Dedifferentiated amniotic fluid mesenchymal stem cell (primary cell): ENCODE measurements around the gene SLC37A3.
A peak's percentile ranks its signal among the peaks of the same experiment; 100 is the strongest.

Experiments
- DNase-seq: peaks from one replicate; pipeline ENCODE4 v3.0.0-alpha.2; 2016; ENCODE audit errors: extremely low spot score

Gene SLC37A3

DNA sequence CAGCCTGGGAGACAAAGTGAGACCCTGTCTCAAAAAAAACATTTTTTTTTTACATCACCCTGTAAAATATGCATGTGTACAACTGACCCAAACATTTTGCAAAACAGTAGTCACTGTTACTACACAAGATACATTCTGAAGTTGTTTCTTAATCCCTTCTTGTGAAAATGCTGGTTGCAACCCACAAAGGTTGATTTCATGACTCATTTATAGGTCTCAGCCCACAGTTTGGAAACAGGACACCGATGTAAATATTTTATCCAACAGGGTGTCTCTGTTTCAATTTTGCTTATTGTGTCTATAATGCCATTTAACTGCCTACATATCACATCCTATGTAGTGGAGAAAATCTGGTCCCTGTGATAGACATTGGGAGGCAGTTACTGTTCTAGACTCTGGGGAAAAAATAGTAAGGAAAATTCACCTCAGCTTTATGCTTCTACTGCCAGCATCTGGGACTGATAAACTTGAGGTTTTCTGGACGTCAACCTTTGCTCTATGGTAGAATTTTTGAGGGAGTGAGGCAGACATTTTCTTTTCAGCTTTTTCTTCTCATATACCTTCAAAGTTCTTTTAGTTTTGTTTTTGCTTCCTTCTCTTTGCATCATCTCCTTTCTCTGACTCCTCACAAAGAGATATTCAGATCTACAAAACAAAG lies 4.0 kb upstream of the SLC37A3 start:
- peak; percentile 47 for DNase-seq

GRCh38 chr7:140400381-140400780 lies 2.1 kb upstream of the SLC37A3 start:
- no peak for DNase-seq

DNA sequence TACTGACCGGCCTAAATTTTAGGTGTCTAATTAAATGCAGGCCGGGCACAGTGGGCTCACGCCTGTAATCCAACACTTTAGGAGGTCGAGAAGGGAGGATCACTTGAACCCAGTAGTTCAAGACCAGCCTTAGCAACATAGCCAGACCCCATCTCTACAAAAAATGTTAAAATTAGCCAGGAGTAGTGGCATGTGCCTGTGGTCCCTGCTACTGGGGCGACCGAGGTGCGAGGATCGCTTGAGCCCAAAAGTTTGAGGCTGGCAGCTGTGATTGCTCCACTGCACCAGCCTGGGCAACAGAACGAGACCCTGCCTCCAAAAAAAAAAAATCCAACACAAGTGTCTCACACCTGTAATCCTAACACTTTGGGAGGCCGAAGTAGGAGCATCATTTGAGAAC lies 491 bp upstream of the SLC37A3 start:
- no peak for DNase-seq

DNA sequence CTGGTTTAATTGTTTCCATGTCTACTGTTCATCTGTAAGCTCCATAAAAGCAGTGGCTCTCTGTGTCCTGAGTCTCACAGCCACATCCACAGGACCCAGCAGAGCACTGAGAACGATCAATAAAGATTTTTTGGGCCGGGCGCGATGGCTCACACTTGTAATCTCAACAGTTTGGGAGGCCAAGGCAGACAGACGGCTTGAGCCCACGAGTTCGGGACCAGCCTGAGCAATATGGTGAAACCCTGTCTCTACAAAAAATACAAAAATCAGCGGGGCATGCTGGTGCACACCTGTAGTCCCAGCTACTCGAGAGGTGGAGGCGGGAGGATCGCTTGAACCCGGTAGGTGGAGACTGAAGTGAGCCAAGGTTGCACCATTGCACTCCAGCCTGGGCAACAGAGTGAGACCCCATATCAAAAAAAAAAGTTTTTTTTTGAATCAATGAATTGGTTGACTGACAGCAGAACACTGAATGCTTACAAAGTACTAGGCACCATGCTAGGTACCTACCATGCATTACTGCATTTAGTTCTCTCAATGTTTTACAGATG lies 4.5 kb downstream of the SLC37A3 start:
- DNase-seq: no peak

DNA sequence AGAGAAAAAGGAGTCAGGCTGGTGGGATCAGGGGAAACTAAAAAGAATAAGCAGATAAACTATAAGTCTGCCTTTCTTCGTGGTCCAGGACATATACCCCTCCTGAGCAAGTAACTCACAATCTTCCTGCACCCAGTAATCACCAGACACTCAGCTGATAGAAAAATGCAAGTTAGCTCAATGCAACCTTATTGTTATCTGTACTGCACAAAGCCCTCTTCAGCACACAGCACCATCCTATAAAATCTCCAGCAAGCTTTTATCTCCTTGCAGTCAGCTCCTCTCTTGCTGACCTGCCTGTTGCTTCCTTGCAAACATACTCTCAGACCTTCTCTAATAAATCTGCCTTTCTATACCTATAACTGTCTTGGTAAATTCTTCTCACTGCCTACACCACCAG lies 6.7 kb downstream of the SLC37A3 start:
- DNase-seq: no peak

GRCh38 chr7:140390466-140391190 lies 7.7 kb downstream of the SLC37A3 start:
- DNase-seq: no peak

DNA sequence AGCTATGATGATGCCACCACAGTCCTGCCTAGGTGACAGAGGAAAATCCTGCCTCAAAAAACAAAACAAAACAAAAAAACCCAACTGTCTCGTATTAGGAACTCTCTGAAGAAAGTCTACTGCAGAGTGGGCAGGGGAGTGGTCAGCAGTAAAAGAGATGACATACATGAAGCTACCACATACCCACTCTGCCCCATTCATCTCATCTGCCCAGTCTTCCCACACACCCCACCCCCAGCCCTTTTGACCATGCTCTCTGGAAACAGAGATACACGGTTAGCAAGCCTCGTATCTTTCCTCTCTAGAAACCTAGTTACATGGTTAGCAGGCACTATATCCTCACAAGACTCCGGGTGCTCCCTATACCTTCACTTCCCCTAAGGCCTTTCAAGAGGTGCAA lies 8.3 kb downstream of the SLC37A3 start:
- no peak for DNase-seq

GRCh38 chr7:140389445-140389844 lies 8.9 kb downstream of the SLC37A3 start:
- DNase-seq: no peak

DNA sequence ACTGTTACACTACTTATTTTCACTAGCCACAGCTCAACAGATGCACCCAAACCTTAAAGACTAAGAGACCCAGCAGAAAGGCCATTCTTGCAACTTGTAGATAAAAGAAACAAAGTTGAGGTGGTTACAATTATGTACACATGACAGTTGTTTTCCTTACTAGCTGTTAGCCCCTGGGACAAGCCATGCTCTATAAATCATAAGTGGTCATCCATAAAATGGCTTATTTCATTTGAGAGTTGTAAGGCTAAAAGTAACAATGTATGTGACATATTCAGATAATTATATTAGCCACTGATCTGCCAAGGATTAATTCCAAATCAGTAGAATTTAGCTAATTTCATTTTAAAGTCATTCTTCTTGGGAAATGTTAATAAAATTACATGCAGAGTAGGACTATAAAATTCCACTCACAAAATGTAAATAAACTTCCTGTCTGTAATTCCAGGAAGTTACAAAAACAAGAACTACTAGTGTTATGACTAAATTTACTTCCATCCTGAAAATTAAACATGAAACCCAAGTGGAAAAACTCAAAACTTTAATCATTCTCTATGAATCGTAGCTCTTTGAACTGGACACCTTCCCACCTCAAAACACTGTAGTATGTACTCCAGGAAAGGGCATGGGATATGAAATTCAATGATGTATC lies 13.3 kb downstream of the SLC37A3 start:
- DNase-seq: no peak

GRCh38 chr7:140383954-140384713 lies 14.2 kb downstream of the SLC37A3 start:
- DNase-seq: no peak

- no peak for DNase-seq
Observed at GRCh38 chr7:140375892-140376730, 22.2 kb downstream of the SLC37A3 start.

GRCh38 chr7:140375323-140375722 lies 23.0 kb downstream of the SLC37A3 start:
- DNase-seq: no peak

- no peak for DNase-seq
Observed at GRCh38 chr7:140369294-140369693, 29.0 kb downstream of the SLC37A3 start.

DNA sequence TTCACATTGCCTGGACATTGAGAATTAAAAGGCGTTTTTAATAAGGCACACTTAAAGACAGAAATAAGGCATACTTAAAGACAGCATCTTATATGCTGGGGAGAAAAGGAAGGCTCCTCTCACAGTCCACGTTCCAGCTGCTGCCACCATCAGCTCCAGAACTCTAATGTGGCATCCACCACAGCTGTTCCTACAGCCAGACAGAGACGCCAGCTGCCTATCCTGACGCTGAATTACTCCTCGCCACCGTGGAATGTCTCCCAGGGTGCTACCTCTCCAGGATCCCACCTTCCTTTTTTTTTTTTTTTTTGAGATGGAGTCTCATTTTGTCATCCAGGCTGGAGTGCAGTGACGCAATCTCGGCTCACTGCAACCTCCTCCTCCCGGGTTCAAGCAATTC lies 30.8 kb downstream of the SLC37A3 start:
- no peak for DNase-seq

- DNase-seq: no peak
Observed at GRCh38 chr7:140364819-140365218, 33.5 kb downstream of the SLC37A3 start.

DNA sequence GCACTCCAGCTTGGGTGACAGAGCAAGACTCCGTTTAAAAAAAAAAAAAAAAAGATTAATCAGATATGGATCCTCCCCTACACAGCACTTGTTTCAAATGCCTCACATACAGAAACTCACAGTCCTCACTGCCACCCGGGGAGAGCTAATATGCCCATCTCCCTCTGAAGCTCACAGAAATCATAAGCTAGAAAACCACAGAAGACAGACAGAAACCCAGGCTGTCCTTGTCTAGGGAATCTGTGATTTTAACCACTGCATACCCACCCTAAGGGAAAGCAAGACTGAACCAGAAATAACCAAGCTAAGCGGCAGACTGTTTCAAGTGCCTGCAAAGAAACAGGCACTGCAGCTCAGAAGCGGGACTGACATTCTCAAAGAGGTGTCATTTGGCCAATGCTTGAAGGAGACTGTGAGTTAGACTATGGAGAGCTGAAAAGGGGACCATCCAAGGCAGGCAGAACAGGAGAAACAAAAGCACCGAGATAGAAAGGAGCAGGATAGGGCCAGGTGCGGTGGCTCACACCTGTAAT lies 37.6 kb downstream of the SLC37A3 start:
- DNase-seq: no peak

- no peak for DNase-seq
Observed at GRCh38 chr7:140358412-140359051, 39.8 kb downstream of the SLC37A3 start.

- no peak for DNase-seq
Observed at GRCh38 chr7:140358024-140358411, 40.3 kb downstream of the SLC37A3 start.

- no peak for DNase-seq
Observed at GRCh38 chr7:140350056-140350455, 48.3 kb downstream of the SLC37A3 start.

GRCh38 chr7:140349144-140349771 lies 49.1 kb downstream of the SLC37A3 start:
- DNase-seq: no peak
